HG02852 (cell line): Measurements from ENCODE around the gene ARMC7.
"Not testable (repeated sequence)": the region's sequence is repeated elsewhere in the genome, so short reads cannot be mapped to it uniquely, and the experiment has no call there.

Experiments
- ATAC-seq: cut with Tn5 transposase; IDR thresholded peaks from one replicate; pipeline ENCODE4 v1.9.1; 2021; ENCODE audit warnings: mild to moderate bottlenecking, moderate library complexity; ENCODE audit not compliant: unreplicated experiment

The ARMC7 gene

GRCh38 chr17:75127936-75128335, 18.2 kb downstream of the ARMC7 start:
- not testable (repeated sequence) for ATAC-seq

GRCh38 chr17:75128694-75129505, 19.1 kb downstream of the ARMC7 start:
- ATAC-seq, result no peak

GRCh38 chr17:75129576-75129975, 19.8 kb downstream of the ARMC7 start:
- no peak for ATAC-seq

GRCh38 chr17:75130059-75130631, 20.4 kb downstream of the ARMC7 start:
- ATAC-seq, result no peak

GRCh38 chr17:75130632-75131277, 21.0 kb downstream of the ARMC7 start:
- peak; percentile 26 for ATAC-seq

- peak; percentile 68 for ATAC-seq
Observed at GRCh38 chr17:75131278-75132017, 21.7 kb downstream of the ARMC7 start, which contains the start of gene NT5C. Gene NT5C (minus strand): TSS chr17:75131742. CDS start chr17:75131707, 35 bp downstream.

GRCh38 chr17:75132018-75133000, 22.5 kb downstream of the ARMC7 start:
- not testable (repeated sequence) for ATAC-seq

- no peak for ATAC-seq
Observed at GRCh38 chr17:75133001-75133400, 23.2 kb downstream of the ARMC7 start.

GRCh38 chr17:75133607-75134347, 24.0 kb downstream of the ARMC7 start:
- not testable (repeated sequence) for ATAC-seq

GRCh38 chr17:75135452-75135851, 25.7 kb downstream of the ARMC7 start:
- no peak for ATAC-seq

- no peak for ATAC-seq
Observed at GRCh38 chr17:75135946-75136345, 26.2 kb downstream of the ARMC7 start.

- not testable (repeated sequence) for ATAC-seq
Observed at GRCh38 chr17:75137762-75138161, 28.0 kb downstream of the ARMC7 start.

- ATAC-seq, result no peak
Observed at GRCh38 chr17:75138519-75138918, 28.8 kb downstream of the ARMC7 start.

GRCh38 chr17:75142236-75142971, 32.6 kb downstream of the ARMC7 start:
- ATAC-seq, result no peak

- ATAC-seq, result no peak
Observed at GRCh38 chr17:75144816-75145512, 35.2 kb downstream of the ARMC7 start.

GRCh38 chr17:75146592-75146991, 36.8 kb downstream of the ARMC7 start:
- ATAC-seq, result no peak

GRCh38 chr17:75147878-75148546, 38.2 kb downstream of the ARMC7 start:
- no peak for ATAC-seq
